Activated naive CD4-positive, alpha-beta T cell treated with anti-CD3 and anti-CD28 coated beads, Interleukin-2, amount 50 U/mL, for 24 hours (primary cell): ENCODE measurements around the gene DPM3.

Source experiments
- H3K27ac Mint-ChIP-seq: one replicate; pipeline ENCODE4 v1.8.0; 2021; ENCODE audit warnings: mild to moderate bottlenecking, mixed read lengths
- H3K27me3 Mint-ChIP-seq: one replicate; pipeline ENCODE4 v1.8.0; 2021; ENCODE audit warnings: mixed read lengths
- H3K36me3 Mint-ChIP-seq: one replicate; pipeline ENCODE4 v1.8.0; 2021; ENCODE audit warnings: mixed read lengths
- H3K4me1 Mint-ChIP-seq: one replicate; pipeline ENCODE4 v1.8.0; 2021; ENCODE audit warnings: mixed read lengths
- H3K4me3 Mint-ChIP-seq: one replicate; pipeline ENCODE4 v1.8.0; 2021; ENCODE audit warnings: mild to moderate bottlenecking, mixed read lengths
- H3K9me3 Mint-ChIP-seq: one replicate; pipeline ENCODE4 v1.8.0; 2021; ENCODE audit warnings: mixed read lengths

DPM3 gene

GRCh38 chr1:155137154-155137949, 3.0 kb downstream of the DPM3 start:
- peaks cover 2% of the 10 kb centered on the region for H3K36me3 Mint-ChIP-seq
- H3K27ac Mint-ChIP-seq: peak overlapping the region; percentile 80
- no peaks in the 10 kb centered on the region for H3K9me3 Mint-ChIP-seq
- H3K4me1 Mint-ChIP-seq: peaks cover 42% of the 10 kb centered on the region
- H3K27me3 Mint-ChIP-seq: no peaks in the 10 kb centered on the region
- H3K4me3 Mint-ChIP-seq: peak overlapping the region; percentile 96

- peak overlapping the region; percentile 98 for H3K27ac Mint-ChIP-seq
- no peaks in the 10 kb centered on the region for H3K27me3 Mint-ChIP-seq
- no peaks in the 10 kb centered on the region for H3K9me3 Mint-ChIP-seq
- H3K36me3 Mint-ChIP-seq: peaks cover 2% of the 10 kb centered on the region
- H3K4me1 Mint-ChIP-seq: peaks cover 42% of the 10 kb centered on the region
- H3K4me3 Mint-ChIP-seq: peak overlapping the region; percentile 96
These were observed 3.6 kb downstream of the DPM3 start for GRCh38 chr1:155136748-155137147.

GRCh38 chr1:155135415-155136028, 4.8 kb downstream of the DPM3 start, which contains the start of gene SLC50A1:
Gene SLC50A1, plus strand, starts transcription at chr1:155135852. Its CDS starts 60 bp downstream, at chr1:155135912.
- peaks cover 2% of the 10 kb centered on the region for H3K36me3 Mint-ChIP-seq
- no peaks in the 10 kb centered on the region for H3K9me3 Mint-ChIP-seq
- peaks cover 46% of the 10 kb centered on the region for H3K4me1 Mint-ChIP-seq
- H3K27me3 Mint-ChIP-seq: no peaks in the 10 kb centered on the region
- H3K27ac Mint-ChIP-seq: peak within 1 kb of the TSS; percentile 98
- peak within 1 kb of the TSS; percentile 96 for H3K4me3 Mint-ChIP-seq

- Mint-ChIP-seq H3K36me3 (peaks cover 2% of the 10 kb centered on the region), H3K4me1 (peaks cover 47% of the 10 kb centered on the region), H3K4me3 (peak overlapping the region; percentile 96), H3K27me3 (no peaks in the 10 kb centered on the region), H3K27ac (peak overlapping the region; percentile 98), H3K9me3 (no peaks in the 10 kb centered on the region)
These were observed 5.4 kb downstream of the DPM3 start for GRCh38 chr1:155134880-155135414.

- peaks cover 53% of the 10 kb centered on the region for H3K4me1 Mint-ChIP-seq
- H3K27me3 Mint-ChIP-seq: no peaks in the 10 kb centered on the region
- H3K4me3 Mint-ChIP-seq: peak overlapping the region; percentile 96
- no peak overlapping the region for H3K27ac Mint-ChIP-seq
- H3K9me3 Mint-ChIP-seq: no peaks in the 10 kb centered on the region
- peaks cover 2% of the 10 kb centered on the region for H3K36me3 Mint-ChIP-seq
These were observed 6.0 kb downstream of the DPM3 start for GRCh38 chr1:155134322-155134721.

- Mint-ChIP-seq H3K4me3 (no peak overlapping the region), H3K27ac (no peak overlapping the region), H3K9me3 (no peaks in the 10 kb centered on the region), H3K36me3 (peaks cover 2% of the 10 kb centered on the region), H3K27me3 (no peaks in the 10 kb centered on the region), H3K4me1 (peaks cover 55% of the 10 kb centered on the region)
These were observed 6.5 kb downstream of the DPM3 start for GRCh38 chr1:155133799-155134281.

GRCh38 chr1:155131856-155132255, 8.5 kb downstream of the DPM3 start:
- Mint-ChIP-seq H3K4me3 (no peak overlapping the region), H3K9me3 (no peaks in the 10 kb centered on the region), H3K36me3 (no peaks in the 10 kb centered on the region), H3K27ac (peak overlapping the region; percentile 38), H3K27me3 (no peaks in the 10 kb centered on the region), H3K4me1 (peaks cover 49% of the 10 kb centered on the region)

- no peaks in the 10 kb centered on the region for H3K27me3 Mint-ChIP-seq
- no peaks in the 10 kb centered on the region for H3K36me3 Mint-ChIP-seq
- no peak overlapping the region for H3K4me3 Mint-ChIP-seq
- peaks cover 49% of the 10 kb centered on the region for H3K4me1 Mint-ChIP-seq
- H3K9me3 Mint-ChIP-seq: no peaks in the 10 kb centered on the region
- peak overlapping the region; percentile 9 for H3K27ac Mint-ChIP-seq
These were observed 9.0 kb downstream of the DPM3 start for GRCh38 chr1:155131285-155131684.

- H3K4me1 Mint-ChIP-seq: peaks cover 46% of the 10 kb centered on the region
- peak overlapping the region; percentile 56 for H3K27ac Mint-ChIP-seq
- H3K36me3 Mint-ChIP-seq: no peaks in the 10 kb centered on the region
- no peak overlapping the region for H3K4me3 Mint-ChIP-seq
- H3K27me3 Mint-ChIP-seq: no peaks in the 10 kb centered on the region
- no peaks in the 10 kb centered on the region for H3K9me3 Mint-ChIP-seq
These were observed 9.9 kb downstream of the DPM3 start for GRCh38 chr1:155130272-155131006.

- Mint-ChIP-seq H3K9me3 (no peaks in the 10 kb centered on the region), H3K4me3 (peak overlapping the region; percentile 84), H3K27ac (no peak overlapping the region), H3K4me1 (peaks cover 37% of the 10 kb centered on the region), H3K36me3 (no peaks in the 10 kb centered on the region), H3K27me3 (no peaks in the 10 kb centered on the region)
These were observed 11.4 kb downstream of the DPM3 start for GRCh38 chr1:155128755-155129473.

- H3K27me3 Mint-ChIP-seq: no peaks in the 10 kb centered on the region
These were observed 12.2 kb downstream of the DPM3 start for GRCh38 chr1:155127967-155128754.

GRCh38 chr1:155127105-155127966, 13.0 kb downstream of the DPM3 start, which contains the start of gene EFNA1:
Gene EFNA1, plus strand, starts transcription at chr1:155127876. Its CDS starts 102 bp downstream, at chr1:155127978.
- peak within 1 kb of the TSS; percentile 86 for H3K4me3 Mint-ChIP-seq
- peaks cover 37% of the 10 kb centered on the region for H3K4me1 Mint-ChIP-seq
- peak within 1 kb of the TSS; percentile 91 for H3K27ac Mint-ChIP-seq
- no peaks in the 10 kb centered on the region for H3K27me3 Mint-ChIP-seq
- H3K36me3 Mint-ChIP-seq: no peaks in the 10 kb centered on the region
- H3K9me3 Mint-ChIP-seq: no peaks in the 10 kb centered on the region

More at GRCh38 chr1:155127967-155128754, 12.2 kb downstream of the DPM3 start:
- Mint-ChIP-seq H3K9me3 (no peaks in the 10 kb centered on the region), H3K4me3 (peak overlapping the region; percentile 84), H3K36me3 (no peaks in the 10 kb centered on the region), H3K27ac (peak overlapping the region; percentile 91), H3K4me1 (peaks cover 37% of the 10 kb centered on the region)

GRCh38 chr1:155126556-155127104, 13.7 kb downstream of the DPM3 start:
- H3K27ac Mint-ChIP-seq: no peak overlapping the region
- H3K9me3 Mint-ChIP-seq: no peaks in the 10 kb centered on the region
- peak overlapping the region; percentile 86 for H3K4me3 Mint-ChIP-seq
- no peaks in the 10 kb centered on the region for H3K36me3 Mint-ChIP-seq
- H3K27me3 Mint-ChIP-seq: no peaks in the 10 kb centered on the region
- H3K4me1 Mint-ChIP-seq: peaks cover 37% of the 10 kb centered on the region
